GM19324 (cell line): ENCODE measurements around the gene RGS7.
"Not testable (repeated sequence)": the region's sequence is repeated elsewhere in the genome, so short reads cannot be mapped to it uniquely, and the experiment has no call there.

Source experiments
- ATAC-seq: cut with Tn5 transposase; IDR thresholded peaks from one replicate; pipeline ENCODE4 v1.9.1; 2021; ENCODE audit warnings: mild to moderate bottlenecking, moderate library complexity; ENCODE audit not compliant: unreplicated experiment, low FRiP score

Gene RGS7

DNA sequence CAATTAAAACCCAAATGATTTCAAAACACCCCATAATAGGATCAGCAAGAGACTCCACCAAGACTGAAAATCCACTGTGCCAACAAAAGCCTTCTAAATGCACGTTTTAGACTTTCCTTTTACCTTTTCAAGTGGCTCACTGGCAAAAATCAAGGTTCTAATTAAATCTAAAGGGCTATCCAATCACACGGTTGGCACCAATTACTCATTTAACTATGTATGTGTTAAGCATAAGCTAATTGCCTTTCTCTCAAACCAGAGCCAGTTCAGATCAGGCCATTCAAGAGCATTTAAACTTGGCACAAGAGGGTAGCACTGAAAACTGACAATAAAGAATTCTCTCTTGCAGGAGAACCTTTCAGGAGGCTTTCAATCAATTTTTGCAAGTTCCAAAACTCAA lies 139.5 kb downstream of the RGS7 start:
- ATAC-seq, result no peak

- ATAC-seq, result no peak
These were observed 141.3 kb downstream of the RGS7 start for GRCh38 chr1:241215683-241216082.

- ATAC-seq, result no peak
These were observed 141.8 kb downstream of the RGS7 start for GRCh38 chr1:241215203-241215602.

GRCh38 chr1:241213139-241213538 lies 143.9 kb downstream of the RGS7 start:
- no peak for ATAC-seq

DNA sequence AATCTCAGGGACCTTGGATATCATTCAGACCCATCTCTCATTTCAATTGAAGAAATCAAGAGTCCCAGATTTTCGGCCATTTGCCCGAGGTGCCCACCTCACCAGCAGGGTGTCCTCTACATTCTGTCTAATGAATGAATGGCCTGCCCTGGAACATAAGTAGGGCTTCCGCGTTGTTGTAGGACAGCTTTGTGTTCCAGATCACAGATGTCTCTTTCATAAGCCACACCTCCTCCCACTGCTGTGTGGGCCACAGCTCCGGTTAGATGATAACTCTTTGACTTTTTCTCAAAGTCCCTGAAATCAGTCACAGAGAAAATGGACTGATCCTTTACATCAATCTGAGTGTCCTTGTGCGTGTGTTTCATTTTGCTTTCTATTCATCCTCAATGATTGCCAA lies 144.4 kb downstream of the RGS7 start:
- ATAC-seq, result no peak

DNA sequence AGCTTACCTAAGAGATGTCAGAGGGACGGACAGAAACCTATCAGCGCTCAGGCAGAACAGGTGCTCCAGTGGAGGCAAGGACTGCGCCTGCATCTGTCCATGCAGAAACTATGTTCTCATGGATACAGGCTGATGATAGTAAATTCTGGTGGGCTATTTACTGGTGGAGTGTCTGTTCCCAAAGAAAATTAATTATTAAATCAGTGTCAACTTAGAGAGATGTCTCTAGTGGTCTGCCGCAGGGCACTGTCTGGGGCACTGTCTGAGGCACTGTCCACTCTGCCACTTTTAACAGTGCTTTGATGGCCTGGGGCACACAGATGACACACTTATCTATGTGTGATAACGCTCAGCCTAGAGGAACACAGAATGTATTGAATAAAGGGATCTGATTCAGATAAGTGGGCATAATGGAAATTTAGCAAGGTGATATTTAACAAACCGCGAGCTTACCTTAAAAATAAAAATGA lies 148.1 kb downstream of the RGS7 start:
- no peak for ATAC-seq

- no peak for ATAC-seq
These were observed 153.2 kb downstream of the RGS7 start for GRCh38 chr1:241203817-241204216.

DNA sequence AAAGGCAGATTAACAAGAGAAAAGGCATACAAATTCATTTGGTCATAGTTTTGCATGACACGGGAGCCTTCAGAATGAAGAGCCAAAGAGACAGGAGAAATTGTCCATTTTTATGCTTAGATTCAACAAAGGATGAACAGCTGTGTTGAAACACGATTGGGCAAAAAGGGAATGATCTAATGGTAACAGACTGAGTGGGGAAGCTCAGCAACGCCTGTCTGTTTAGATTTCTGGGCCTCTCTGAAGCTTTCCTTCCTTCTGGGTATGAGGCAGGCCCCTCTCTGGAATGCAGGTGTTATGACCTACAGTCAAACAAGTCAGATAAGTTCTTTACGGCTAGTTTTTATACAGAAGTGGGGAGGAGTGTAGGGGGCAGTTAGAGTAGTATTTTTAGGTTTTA lies 154.6 kb downstream of the RGS7 start:
- ATAC-seq, result no peak

- no peak for ATAC-seq
These were observed 170.3 kb downstream of the RGS7 start for GRCh38 chr1:241186716-241187115.

- ATAC-seq, result no peak
These were observed 175.0 kb downstream of the RGS7 start for GRCh38 chr1:241181971-241182370.

GRCh38 chr1:241181471-241181870 lies 175.5 kb downstream of the RGS7 start:
- no peak for ATAC-seq

DNA sequence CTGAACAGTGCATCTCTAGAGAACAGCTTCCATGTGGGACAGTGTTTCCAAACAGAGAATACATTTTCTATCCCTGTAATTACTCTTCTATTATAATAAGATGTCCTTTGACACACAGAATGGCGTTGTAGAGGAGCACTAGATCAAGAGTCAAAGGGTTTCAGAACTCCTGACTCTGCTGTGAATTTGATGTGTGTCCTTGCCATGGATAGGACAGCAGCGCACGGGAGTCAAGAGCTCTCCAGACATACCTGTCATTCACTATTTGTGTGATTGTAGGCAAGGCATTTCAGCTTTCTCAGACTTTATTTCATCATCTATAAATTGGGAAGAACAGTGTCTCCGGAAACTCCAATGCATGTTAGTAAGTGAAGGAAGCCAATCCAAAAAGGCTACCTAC lies 176.4 kb downstream of the RGS7 start:
- no peak for ATAC-seq

DNA sequence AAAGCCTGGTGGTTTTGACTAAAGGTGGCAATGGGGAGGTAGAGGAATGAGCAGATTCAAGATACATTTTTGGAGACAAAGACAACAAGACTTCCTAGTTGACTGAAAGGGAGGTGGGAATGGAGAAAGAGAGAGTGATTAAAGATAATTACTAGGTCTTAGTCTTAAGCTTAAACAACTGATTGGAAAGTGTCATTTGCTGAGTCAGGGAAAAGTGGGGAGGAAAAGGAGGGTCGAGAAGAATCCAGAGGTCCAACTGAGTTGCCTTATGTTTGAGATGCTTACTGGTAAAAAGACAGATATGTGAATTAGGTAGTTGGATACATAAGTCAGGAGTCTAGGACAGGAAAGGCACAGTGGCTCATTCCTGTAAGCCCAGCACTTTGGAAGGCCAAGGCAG lies 179.3 kb downstream of the RGS7 start:
- no peak for ATAC-seq

- no peak for ATAC-seq
These were observed 184.5 kb downstream of the RGS7 start for GRCh38 chr1:241172486-241172885.

DNA sequence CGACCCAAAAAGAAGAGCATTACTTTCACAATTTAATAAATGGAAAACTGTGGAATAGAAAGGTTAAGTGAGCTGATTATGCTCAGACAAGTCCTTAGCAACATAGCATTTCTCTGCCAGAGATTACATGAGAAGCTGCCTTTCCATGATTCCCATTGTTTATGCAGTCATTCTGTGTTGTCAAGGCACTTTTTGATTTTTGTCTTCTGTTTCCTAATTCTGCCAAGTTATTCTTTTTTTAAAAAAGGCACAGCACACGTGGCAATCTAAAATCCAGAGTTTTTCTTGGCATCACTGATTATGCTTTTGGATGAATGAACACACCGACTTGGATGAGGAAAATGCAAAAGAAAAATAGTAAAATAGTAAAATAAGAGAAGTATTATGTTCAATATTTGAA lies 185.0 kb downstream of the RGS7 start:
- no peak for ATAC-seq

DNA sequence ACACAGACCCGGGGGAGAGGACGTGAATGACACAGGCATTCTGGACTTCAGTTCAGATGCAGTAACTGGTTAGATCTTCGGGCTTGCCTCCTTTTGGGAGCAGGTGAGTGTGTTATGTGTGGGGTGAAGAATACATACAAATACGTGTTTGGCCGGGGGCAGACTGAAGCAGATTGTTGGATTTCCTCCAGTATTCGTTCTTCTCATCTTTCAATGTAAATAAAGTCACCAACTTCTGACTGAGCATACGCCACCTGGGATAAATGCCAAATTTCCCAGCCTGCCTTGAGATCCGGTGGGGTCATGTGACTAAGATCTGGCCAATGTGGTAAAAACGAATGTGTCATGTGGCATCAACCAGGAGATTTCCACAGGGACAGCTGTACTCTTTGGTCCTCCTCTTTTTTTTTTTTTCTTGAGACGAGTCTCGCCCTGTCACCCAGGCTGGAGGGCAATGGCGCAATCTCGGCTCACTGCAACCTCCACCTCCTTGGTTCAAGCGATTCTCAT lies 189.8 kb downstream of the RGS7 start:
- no peak for ATAC-seq

DNA sequence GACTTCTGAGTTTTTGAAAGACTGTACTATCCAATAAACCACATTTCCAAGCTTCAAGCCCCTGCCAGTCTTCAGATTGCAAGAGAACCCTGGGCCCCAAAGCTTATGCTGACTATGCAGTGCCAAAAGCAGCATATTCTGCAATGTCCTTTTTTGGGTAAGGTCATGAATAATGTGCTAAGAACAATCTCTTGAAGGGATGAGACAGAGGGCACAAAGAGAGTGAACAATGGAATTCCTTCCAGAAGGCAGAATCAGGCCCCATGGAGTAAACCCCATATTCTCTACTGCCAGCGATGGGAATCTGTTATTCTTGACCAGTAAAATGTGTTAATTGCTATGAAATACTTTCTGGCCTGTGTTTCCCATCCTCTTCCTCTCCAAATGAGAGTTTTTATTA lies 190.4 kb downstream of the RGS7 start:
- ATAC-seq, result no peak

GRCh38 chr1:241165256-241165655 lies 191.7 kb downstream of the RGS7 start:
- not testable (repeated sequence) for ATAC-seq

DNA sequence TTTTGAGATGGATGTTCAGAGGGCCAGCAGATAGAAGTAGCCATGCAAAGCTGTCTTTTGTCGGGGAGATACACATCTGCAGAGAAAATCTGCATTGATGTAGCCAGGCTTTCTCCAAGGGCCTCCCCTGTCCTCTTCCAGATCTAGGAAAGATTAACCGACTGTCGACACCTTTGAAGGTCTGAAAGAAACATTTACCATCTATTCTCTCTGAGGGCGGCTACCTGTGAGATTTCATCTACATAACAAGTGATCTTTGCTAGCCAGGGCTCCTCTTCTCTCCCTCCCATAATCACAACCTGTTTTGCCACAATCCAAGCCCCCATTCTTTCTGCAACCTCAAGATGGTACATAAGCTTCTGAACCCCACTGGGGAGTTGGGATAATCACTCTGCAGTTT lies 193.6 kb downstream of the RGS7 start:
- no peak for ATAC-seq

DNA sequence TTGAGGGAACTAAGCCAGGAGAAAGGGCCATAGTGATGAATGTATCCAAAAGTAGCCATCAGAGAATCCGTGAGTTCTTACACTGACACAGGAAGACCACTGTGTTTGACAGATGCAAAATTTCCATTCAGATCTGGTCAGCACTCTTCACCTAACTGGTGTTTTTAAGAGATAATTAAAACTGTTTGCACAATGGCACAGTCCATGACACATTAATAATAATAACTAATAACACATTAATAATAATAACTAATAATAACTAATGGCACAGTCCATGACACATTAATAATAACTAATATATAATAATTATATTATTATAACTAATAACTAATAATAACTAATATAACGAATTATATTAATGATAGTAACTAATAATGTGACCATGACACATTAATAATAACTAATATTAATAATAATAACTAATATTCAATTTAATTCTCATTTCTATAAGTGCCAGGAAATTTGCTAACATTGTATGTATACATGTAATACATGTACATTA lies 195.8 kb downstream of the RGS7 start:
- ATAC-seq, result no peak

DNA sequence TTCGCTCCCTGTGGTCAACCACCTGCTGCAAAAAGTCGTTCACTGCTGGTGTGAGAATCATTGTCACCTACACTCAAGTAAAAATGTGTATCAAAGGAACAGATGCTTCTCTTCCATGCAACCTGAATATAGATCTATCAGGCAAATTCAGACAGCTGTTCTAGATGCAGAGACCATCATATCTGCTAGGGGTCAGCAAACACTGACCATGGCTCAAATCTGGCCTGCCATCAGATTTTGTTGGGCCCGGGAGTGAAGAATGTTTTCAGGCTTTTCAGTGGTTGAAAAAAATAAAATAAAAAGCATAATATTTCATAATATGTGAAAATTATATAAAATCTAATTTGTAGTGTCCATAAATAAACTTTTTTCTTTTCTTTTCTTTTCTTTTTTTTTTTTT lies 199.6 kb downstream of the RGS7 start:
- ATAC-seq, result no peak

DNA sequence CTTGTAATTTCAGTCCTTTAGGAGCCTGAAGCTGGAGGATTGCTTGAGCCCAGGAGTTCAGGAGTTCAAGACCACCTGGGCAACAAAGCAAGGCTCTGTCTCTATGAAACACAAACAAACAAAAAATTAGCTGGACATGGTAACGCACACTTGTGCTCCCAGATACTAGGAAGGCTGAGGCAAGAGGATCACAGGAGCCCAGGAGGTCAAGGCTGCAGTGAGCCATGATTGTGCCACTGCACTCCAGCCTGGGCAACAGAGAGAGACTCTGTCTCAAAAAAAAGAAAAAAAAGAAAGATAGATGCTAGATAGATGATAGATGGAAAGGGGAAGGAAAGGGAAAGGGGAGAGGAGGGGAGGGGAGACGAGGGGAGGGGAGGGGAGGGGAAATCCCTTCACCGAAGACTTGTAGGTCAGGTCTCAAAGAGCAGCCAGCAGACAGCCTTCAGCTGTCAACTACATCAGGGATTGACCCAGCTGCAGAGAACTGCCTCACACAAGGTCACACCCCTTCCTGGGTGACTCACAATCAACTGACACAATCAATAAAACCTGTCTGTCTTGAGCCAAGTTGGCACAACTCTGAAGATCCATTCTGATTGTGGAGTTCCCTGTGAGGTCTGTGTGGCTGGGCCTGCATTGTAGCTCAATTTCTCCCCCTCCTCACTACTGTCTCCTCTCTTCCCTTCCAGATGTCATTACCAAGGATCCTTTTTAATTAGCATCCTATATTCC lies 200.6 kb downstream of the RGS7 start:
- no peak for ATAC-seq
